GM06990 (cell line): ENCODE results near the gene GTPBP10.

ENCODE experiments used
- DNase-seq: peaks from one replicate; pipeline ENCODE4 v3.0.0-alpha.2; 2011; ENCODE audit not compliant: insufficient read length; ENCODE audit errors: extremely low read depth
- H3K27me3 ChIP-seq: replicated peaks from 2 replicates; pipeline ENCODE4 v1.6.0; 2011; ENCODE audit warnings: low read length; ENCODE audit not compliant: control insufficient read depth, insufficient read depth
- H3K36me3 ChIP-seq: 2 replicates; pipeline ENCODE4 v1.5.1; 2011; ENCODE audit warnings: low read length; ENCODE audit not compliant: control insufficient read depth, insufficient read depth
- H3K4me3 ChIP-seq: replicated peaks from 2 replicates; pipeline ENCODE4 v1.5.1; 2011; ENCODE audit warnings: low read depth, mild to moderate bottlenecking, control low read depth, low read length
- TF ChIP-seq, protein P1 (sequence below): IDR thresholded peaks from 2 replicates; pipeline ENCODE4 v1.5.1; 2011; ENCODE audit warnings: low read length, control low read depth, mild to moderate bottlenecking, inconsistent platforms; ENCODE audit not compliant: insufficient read depth, poor library complexity, severe bottlenecking

GTPBP10 gene

DNA sequence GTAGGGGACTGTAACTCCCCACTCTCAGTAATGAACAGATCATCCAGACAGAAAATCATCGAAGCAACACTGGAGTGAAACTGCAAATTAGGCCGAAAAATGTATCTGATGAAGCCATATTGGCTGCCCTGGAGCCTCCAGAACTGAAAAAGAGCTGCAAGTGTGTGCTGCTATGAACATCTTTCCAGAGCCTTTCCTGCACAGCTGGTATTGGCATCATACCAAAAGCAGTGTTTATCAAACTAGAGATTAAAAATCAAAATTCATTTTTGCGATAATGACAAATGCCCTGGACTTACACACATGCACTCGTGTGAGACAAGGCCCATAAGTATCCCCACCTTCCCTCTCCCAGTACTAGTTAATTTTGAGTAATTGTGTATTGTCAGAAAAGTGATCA lies 49.9 kb downstream of the GTPBP10 start:
- H3K4me3 ChIP-seq: no peak overlapping the region
- H3K27me3 ChIP-seq: no peaks in the 10 kb centered on the region
- TF ChIP-seq, protein P1, sequence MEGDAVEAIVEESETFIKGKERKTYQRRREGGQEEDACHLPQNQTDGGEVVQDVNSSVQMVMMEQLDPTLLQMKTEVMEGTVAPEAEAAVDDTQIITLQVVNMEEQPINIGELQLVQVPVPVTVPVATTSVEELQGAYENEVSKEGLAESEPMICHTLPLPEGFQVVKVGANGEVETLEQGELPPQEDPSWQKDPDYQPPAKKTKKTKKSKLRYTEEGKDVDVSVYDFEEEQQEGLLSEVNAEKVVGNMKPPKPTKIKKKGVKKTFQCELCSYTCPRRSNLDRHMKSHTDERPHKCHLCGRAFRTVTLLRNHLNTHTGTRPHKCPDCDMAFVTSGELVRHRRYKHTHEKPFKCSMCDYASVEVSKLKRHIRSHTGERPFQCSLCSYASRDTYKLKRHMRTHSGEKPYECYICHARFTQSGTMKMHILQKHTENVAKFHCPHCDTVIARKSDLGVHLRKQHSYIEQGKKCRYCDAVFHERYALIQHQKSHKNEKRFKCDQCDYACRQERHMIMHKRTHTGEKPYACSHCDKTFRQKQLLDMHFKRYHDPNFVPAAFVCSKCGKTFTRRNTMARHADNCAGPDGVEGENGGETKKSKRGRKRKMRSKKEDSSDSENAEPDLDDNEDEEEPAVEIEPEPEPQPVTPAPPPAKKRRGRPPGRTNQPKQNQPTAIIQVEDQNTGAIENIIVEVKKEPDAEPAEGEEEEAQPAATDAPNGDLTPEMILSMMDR: no peak
- H3K36me3 ChIP-seq: no peaks in the 10 kb centered on the region
- DNase-seq: no peak

GRCh38 chr7:90401989-90402388 lies 55.5 kb downstream of the GTPBP10 start:
- TF ChIP-seq, protein P1: no peak
- no peak for DNase-seq

DNA sequence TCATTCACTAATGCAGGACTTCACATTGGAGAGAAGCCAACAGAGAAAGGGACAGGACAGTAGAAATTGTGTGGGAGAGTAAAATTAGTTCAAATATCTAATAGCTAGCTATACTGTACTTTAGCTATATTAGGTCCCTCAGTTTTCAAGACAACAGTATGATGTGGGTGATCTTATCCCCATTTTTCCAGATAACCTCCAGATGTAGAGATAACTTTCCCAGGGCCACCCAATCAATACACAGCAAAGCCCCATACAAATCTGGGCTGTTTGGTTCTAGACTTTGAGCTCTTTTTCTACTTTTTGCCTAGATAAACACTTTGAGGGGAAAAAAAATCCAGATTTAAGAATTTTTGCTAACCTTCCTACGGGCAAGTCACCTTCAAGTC lies 56.3 kb downstream of the GTPBP10 start:
- no peak for DNase-seq
- Histone ChIP-seq H3K36me3 (no peaks in the 10 kb centered on the region; the same call in none of the 2 replicates), H3K4me3 (peak overlapping the region; percentile 69), H3K27me3 (no peaks in the 10 kb centered on the region)
- TF ChIP-seq, protein P1: no peak

More at GRCh38 chr7:90401989-90402388, 55.5 kb downstream of the GTPBP10 start:
- Histone ChIP-seq H3K4me3 (no peak overlapping the region), H3K36me3 (no peaks in the 10 kb centered on the region; the same call in none of the 2 replicates), H3K27me3 (no peaks in the 10 kb centered on the region)

DNA sequence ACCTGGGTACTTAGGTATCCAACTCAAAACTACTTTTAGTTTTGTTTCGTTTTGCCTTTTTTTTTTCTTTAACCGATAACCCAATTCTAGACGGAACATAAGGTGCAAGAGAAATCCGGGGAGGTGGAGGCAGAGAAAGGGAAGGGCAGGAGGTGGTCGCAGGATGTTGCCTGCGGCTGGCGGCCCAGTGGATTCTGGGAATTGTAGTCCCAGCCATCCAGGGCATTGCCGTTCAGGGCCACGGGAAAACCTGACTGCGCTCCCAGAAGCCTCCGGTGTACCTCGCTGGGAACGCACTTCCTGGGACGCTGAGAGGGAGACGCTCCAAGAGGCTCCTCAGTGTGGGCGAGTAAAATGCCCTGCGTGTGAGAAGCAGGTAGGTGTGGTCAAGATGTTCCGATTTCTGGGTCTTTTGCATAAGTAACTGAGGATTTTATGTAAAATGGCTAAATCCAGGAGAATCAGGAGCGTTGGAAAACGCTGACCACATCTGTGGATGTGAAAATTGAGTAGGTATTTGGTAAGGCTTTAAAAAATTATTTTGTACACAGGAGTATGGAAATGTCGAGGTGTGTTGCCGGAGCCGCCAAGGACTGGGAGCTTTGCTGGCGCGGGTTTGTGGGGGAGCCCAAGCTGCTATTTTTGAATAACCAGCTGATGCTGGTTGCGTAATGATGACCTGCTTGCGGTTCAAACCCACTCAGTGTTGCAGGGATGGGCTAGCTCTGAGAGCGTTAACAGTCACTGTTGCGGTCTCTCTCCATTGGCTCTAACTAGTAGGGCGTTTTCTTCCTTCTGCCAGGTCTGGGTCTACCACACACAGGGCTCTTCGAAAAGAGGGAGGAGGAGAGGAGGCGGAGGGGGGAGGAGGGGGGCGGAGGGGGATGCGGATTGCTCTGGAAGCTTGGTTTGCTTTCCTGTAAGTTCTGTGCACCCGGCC lies 56.9 kb downstream of the GTPBP10 start, which contains the start of gene CLDN12:
TSS of gene CLDN12 (plus strand) at position 288 of the 940 bp plus-strand sequence. CDS start 9,216 bp downstream, outside the sequence.
- H3K36me3 ChIP-seq: no peaks in the 10 kb centered on the region; the same call in none of the 2 replicates
- H3K4me3 ChIP-seq: peak within 1 kb of the TSS; percentile 69
- TF ChIP-seq, protein P1: no peak
- peak; percentile 67 for DNase-seq
- H3K27me3 ChIP-seq: no peaks in the 10 kb centered on the region

DNA sequence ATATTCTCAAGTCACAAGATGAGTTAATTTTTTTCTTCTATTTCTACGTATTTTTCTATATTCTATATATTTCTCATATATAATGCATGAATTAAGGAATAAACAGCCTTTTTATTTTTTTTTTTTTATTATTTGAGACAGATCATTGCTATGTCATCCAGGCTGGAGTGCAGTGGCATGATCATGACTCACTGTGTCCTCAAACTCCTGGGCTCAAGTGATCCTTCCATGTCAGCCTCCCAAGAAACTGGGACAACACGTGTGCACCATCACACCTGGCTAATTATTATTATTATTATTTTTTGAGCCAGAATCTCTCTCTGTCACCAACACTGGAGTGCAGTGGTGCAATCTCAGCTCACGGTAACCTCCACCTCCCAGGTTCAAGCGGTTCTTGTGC lies 58.3 kb downstream of the GTPBP10 start:
- TF ChIP-seq, protein P1: no peak
- H3K4me3 ChIP-seq: no peak overlapping the region
- no peaks in the 10 kb centered on the region for H3K27me3 ChIP-seq
- H3K36me3 ChIP-seq: no peaks in the 10 kb centered on the region; the same call in none of the 2 replicates
- no peak for DNase-seq
